ENCODE measurements around the gene SERPINA3. TPM values are rescaled to one million over a fixed set of nuclear protein-coding genes. Genes with fewer than 3 reads are reported as not detected.
"Not testable (repeated sequence)": the region's sequence is repeated elsewhere in the genome, so short reads cannot be mapped to it uniquely, and the experiment has no call there.

SERPINA3 gene
- total RNA-seq, 1 donor from 2014 or later = 13.2 TPM

DNA sequence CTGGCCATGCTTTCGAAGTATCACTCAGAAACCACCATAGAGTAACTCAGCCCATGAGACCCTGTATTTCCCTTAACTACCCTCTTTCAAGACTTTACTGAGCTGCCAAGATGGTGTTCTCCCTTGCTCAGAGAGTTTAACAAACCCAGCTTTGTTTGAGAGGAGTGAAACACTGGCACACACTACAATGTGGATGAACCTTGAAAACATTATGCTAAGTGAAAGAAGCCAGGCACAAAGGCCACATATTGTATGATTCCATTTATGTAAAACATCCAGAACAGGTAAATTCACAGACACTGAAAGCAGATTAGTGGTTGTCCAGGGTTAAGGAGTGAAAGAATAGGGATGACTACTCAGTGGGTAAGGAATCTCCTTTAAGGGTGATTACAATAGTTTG, 18.9 kb downstream of the SERPINA3 start:
- DNase-seq (ENCODE audit: low spot score) = no peak

GRCh38 chr14:94631536-94632304, 19.5 kb downstream of the SERPINA3 start:
- DNase-seq (ENCODE audit: low spot score) = no peak

GRCh38 chr14:94632305-94632590, 20.1 kb downstream of the SERPINA3 start:
- no peak for DNase-seq (ENCODE audit: low spot score)

GRCh38 chr14:94633121-94633520, 20.9 kb downstream of the SERPINA3 start:
- DNase-seq (ENCODE audit: low spot score) = no peak

GRCh38 chr14:94635154-94635553, 23.0 kb downstream of the SERPINA3 start:
- peak; percentile 11 for DNase-seq (ENCODE audit: low spot score)

GRCh38 chr14:94636744-94637412, 24.7 kb downstream of the SERPINA3 start:
- DNase-seq (ENCODE audit: low spot score) = no peak

GRCh38 chr14:94637814-94638213, 25.6 kb downstream of the SERPINA3 start:
- not testable (repeated sequence) for DNase-seq (ENCODE audit: low spot score)

DNA sequence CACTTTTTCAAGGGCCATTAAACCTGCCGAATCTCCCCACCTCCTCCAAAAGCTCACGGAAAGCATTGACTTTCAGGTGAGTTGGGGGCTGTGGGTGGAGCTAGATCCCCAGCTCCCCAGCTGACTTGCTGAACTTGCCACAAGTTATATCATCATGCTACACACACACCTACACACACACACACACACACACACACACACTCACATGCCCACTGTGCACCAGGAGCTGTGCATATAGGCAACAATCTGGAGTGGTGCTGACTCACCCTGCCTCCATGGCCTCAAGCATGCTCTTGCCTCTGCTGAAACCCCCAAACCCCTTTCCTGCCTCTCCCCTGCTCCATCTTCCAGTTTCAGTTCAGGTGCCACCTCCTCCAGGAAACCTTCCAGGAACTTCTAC, 26.1 kb downstream of the SERPINA3 start:
- no peak for DNase-seq (ENCODE audit: low spot score)

DNA sequence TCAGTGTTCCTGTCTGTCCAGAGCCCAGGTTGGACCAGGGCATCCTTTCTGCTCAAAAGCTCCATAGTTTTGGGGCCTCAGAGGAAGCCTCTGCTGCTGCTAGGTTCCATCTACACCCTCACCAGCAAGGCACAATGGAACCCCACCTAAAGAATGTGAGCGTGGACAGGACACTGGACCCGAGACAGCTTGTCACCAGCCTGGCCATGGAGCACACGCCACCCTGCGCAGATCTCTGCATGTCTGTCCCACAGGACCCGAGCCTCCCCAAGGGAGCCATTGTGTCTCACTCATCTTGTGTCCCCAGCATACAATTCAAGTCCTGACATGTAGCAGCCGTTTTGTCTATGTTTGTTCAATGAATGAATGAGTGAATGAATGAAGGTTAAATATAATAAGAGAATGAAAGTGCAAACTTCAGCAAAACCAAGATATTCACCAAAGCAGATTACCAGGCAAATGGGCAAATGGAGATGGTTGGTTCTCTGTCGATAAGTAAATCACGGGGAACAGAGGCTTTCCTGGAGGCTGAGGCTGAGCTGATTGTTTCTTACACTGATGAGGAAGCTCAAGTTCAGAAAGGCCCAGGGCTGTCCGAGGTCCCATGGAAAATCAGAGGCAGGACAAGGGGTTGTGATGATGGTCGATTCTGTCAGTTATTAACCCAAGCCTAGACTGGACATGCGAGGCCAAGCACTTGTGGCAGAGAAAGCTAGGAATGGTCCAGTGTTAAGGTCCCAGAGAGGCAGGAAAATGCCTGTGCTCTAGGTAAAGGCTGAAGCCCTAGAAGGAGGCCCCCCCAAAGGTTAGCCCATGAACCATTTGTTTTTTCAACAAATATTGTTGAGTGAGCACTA, 27.0 kb downstream of the SERPINA3 start:
- DNase-seq (ENCODE audit: low spot score) = no peak

DNA sequence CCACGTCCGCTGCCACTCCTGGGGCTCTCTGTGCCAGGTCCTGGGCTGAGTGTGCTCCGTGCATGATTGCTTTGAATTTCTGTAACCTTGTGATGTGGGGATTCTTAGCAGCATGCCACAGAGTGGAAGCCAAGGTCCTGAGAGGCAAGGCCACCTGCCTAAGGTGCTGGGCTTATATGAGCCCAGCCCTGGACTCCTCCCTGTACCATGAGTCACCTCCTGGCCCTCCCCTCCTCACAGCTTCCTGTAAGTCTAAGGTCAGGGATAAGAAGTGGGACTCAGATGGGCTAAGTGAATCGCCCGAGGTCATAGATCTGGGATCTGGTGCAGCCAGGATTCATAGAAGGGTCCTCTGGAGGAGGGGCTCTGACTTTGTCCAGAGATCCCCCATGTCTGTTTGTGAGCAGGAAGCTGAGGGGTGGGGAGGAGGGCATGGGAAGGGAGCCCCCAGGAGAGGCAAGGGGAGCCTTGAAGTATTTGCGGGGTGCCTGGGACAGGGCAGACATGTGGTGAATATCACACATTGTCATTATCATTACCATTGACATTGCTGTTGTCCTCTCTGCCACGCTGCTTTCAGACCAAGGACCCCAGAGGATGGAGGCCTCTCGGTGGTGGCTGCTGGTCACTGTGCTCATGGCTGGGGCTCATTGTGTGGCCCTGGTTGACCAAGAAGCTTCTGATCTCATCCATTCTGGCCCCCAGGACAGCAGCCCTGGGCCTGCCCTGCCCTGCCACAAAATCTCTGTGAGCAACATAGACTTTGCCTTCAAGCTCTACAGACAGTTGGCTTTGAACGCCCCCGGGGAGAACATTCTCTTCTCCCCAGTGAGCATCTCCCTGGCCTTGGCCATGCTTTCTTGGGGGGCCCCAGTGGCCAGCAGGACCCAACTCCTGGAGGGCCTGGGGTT, 28.8 kb downstream of the SERPINA3 start:
- DNase-seq (ENCODE audit: low spot score) = no peak

GRCh38 chr14:94641632-94641955, 29.4 kb downstream of the SERPINA3 start:
- no peak for DNase-seq (ENCODE audit: low spot score)

DNA sequence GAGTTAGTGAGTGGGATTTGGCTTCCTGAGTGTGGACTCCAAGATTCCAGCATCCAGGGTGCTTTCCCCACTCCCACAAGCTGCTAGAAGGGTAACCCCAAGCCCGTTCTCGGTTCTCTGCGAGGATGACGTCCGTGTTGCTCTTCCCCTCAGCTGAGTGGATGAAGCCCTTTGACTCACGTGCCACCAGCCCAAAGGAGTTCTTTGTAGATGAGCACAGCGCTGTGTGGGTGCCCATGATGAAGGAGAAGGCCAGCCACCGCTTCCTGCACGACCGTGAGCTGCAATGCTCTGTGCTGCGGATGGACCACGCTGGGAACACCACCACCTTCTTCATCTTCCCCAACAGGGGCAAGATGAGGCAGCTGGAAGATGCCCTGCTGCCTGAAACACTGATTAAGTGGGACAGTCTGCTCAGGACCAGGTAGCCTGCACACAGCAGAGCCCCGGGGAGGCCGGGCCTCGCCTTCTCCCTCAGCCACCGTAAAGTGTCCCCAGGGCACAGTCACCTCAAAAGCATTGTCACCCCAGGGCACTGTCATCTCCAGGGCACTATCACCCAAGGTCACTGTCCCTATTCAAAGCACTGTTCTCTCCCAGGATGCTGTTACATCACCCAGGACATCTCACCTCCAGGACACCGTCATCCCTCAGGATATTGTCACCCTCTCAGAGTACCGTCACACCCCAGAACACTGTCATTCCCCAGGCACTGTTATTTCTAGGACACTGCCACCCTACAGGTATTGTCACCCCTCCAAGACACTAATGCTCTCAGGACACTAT, 31.3 kb downstream of the SERPINA3 start:
- no peak for DNase-seq (ENCODE audit: low spot score)

- no peak for DNase-seq (ENCODE audit: low spot score)
Measured at GRCh38 chr14:94644102-94644535, 31.9 kb downstream of the SERPINA3 start.

GRCh38 chr14:94646066-94646465, 33.9 kb downstream of the SERPINA3 start:
- DNase-seq (ENCODE audit: low spot score) = no peak

GRCh38 chr14:94646481-94646880, 34.3 kb downstream of the SERPINA3 start:
- no peak for DNase-seq (ENCODE audit: low spot score)

GRCh38 chr14:94648801-94649200, 36.6 kb downstream of the SERPINA3 start:
- DNase-seq (ENCODE audit: low spot score) = no peak

GRCh38 chr14:94649543-94650443, 37.6 kb downstream of the SERPINA3 start:
- DNase-seq (ENCODE audit: low spot score) = no peak

GRCh38 chr14:94650444-94650775, 38.2 kb downstream of the SERPINA3 start:
- DNase-seq (ENCODE audit: low spot score) = no peak

Data from umbilical cord (tissue), 2 donors.